T follicular helper cell (primary cell): Measurements from ENCODE around the gene MYZAP.

ENCODE experiments used
- DNase-seq: peaks from one replicate; pipeline ENCODE4 v3.0.0-alpha.2; 2020; ENCODE audit warnings: low read depth

MYZAP gene

DNA sequence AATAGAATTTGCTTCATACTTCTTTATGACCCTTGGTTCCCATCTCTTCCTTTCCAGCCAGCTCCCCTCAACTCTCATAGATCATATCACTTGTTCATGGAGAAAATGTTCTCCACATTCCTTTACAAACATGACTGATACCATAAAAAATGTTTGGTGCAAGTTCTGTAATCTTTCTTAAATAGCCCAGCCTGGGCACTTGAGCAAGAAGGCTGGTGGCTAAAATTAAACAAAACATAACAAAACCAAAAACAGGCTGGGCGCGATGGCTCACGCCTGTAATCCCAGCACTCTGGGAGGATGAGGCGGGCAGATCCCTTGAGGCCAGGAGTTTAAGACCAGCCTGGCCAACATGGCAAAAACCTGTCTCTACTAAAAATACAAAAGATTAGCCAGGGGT lies 105.9 kb downstream of the MYZAP start:
- no peak for DNase-seq

DNA sequence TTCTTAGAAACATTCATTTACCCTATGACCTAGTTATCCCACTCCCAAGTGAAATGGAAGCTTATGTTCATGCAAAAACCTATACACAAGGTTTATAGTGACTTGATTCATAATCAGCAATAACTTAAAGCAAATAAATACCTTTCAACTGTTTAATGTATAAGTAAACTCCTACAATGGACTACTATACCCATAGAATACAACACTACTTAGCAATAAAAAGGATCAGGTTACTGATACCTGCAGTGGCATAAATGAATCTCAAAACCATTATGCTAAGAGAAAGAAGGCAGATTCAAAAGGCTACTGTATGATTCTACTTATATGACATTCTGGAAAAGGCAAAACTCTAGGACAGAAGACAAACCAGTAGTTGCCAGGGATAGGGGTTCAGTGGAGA lies 106.5 kb downstream of the MYZAP start:
- DNase-seq: no peak

DNA sequence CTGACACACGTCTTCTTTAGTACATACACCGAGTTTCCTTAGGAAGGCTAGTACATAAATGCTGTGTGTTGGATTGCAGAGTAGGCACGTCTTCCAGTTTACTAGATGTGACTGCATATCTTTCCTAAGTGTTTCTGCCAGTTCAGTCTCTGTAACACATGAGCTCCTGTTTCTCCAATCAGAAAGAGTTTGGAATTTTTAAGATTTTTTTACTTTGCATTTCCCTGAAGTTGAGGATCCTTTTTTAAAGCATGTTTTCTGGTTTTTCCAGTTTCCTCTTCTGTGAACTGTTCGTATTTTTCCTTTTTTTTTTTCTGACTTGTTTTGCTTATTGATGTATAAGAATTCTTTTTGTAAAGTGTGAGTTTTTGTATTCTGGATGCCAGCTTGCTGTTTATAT lies 107.3 kb downstream of the MYZAP start:
- no peak for DNase-seq

DNA sequence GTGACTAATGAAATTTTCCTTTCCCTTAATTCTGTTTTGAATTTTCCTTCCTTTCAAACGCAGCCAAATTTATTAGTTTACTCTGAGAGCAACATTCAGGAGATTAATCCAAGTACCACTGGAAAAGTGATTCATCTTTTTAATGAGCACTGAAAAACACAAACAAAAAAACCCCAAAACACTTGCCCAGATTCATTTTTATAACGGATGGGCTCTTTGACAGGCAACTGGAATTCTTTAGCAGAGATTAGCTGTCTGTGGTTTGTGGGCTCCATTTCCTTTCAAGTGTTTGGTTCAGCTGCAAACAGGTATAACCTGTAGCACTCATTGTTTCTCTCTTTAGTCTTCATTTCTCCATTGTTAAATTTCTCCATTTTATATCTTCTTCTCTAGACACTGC lies 111.7 kb downstream of the MYZAP start:
- DNase-seq: peak; percentile 10

DNA sequence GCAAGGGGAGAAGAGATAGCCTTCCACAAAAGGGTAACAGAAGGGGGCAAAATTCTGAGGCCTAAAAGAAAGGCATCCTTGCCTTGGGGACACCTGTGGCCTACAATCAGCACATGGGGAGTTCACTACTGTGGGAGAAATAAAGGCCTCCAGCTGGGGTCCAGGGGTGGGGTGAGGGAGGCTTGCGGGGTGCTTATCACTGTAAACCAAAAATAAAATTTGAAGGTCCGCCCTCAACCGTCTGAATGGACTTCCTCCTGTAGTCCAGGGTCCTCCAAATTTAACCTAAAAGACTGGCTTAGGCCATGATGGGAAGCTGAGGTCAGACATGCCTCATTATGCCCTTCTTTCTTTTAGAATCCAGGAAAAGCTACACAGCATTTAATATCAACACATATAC lies 112.7 kb downstream of the MYZAP start:
- DNase-seq: no peak

DNA sequence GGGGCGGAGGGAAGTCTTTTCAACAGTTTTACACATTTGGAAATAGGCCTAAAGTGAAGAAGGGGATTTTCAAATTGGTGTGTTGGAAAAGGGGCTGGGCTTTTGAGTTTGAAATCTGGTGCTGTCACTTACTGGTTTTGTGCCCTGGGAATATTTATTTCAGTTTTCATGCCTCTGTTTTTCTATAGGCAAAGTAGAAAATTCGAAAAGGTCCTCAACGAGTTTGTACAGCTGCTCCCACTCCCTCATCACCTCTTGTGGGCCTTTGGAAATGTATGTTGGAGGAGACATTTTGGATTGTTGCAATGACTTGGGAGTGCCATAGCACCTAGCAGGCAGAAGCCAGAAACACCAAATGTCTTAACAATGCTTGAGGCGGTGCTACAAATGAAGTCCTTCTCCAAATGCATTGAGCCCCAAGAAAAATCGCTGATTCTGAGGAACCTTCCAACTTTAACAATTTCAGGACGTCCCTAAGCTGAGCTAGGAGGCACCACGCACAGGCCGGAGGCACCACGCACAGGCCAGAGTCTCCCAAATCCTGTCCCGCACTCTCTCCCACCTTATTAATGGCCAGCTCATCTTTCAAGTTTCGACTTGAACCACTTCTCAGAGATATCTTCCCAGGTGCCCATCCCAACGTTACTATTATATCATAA lies 114.2 kb downstream of the MYZAP start:
- DNase-seq: no peak

DNA sequence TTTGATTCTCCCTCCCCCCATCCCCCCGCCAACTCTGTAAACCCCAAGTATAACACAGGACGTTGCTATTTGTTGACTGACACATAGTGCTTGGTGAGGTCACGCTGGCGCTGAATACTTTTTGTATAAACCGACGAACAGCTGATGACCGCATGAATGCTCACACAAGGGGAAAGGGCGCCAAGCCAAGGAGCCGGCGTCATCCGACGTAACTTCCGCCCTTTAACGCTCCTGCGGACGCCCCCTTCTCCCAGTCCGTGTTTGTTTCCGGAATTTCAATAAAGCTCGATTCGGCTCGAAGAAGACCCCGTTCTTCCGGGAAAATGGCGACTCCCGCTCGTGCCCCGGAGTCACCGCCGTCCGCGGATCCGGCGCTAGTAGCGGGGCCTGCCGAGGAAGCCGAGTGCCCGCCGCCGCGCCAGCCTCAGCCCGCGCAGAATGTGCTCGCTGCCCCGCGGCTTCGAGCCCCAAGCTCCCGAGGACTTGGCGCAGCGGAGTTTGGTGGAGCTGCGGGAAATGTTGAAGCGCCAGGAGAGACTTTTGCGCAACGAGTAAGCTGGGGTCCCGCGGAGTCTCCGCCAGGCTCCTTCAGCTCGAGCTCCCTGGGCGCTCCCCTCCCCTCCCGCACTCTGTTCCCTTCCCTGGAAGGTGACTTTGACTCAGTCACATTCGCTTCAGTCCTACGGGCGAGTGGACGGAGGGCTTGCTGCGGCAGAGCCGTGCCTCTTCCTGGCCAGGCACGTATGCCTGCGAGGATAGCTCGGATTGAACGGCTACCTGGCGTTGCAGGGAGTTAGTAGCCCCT lies 114.9 kb downstream of the MYZAP start, which contains the start of gene POLR2M:
Gene POLR2M (plus strand): TSS at position 310 of the 805 bp plus-strand sequence. CDS start 129 bp downstream, at position 439.
- peak; percentile 86 for DNase-seq

DNA sequence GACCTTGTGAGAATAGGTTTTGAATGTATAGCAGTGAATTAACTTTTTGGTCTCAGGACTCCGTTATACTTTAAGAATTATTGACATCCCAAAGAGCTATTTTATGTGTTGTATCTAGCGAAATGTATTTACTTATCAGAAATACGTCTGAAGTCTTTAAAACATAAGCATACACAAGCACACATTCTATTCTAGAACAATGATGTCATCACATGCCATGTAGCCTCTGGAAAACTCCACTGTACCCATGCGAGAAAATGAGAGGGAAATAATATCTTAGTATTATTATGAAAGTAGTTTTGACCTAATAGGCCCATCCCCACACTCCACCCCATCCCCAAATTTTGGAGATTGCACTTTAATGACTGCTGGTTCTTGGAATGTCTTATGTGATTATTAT lies 116.3 kb downstream of the MYZAP start:
- no peak for DNase-seq

DNA sequence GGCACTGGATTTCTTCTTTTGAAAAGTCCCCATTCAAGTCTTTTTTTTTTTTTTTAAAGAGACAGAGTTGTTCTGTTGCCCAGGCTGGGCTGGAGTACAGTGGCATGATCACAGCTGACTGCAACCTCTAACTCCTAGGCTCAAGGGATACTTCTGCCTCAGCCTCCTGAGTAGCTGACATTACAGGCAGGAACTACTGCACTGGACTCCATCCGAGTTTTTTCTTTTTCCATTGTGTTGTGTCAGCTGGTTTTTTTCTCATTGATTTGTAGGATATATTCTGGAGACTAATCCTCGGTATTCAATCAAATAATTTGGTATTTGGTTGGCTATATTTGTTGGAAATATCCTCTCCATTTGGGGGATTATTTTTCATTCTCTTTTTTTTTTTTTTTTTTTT lies 126.6 kb downstream of the MYZAP start:
- no peak for DNase-seq

DNA sequence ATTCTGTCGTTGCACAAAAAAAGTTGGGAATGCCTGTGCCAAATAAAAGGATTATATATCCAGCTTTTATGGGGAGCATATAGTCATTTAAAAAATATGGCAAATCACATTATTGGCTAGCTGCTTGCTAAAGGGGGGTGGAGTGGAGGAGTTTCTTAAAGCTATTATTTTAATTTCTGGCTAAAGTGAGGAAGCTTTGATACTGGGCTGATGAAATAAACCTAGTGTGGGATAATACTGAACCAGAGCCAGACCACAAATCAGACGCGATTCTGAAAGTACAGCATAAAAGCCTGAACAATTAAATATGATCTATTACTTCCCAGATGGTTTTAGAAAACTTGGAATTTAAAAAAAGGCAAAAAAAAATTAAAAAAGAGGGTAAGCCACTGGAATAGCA lies 129.2 kb downstream of the MYZAP start:
- no peak for DNase-seq

DNA sequence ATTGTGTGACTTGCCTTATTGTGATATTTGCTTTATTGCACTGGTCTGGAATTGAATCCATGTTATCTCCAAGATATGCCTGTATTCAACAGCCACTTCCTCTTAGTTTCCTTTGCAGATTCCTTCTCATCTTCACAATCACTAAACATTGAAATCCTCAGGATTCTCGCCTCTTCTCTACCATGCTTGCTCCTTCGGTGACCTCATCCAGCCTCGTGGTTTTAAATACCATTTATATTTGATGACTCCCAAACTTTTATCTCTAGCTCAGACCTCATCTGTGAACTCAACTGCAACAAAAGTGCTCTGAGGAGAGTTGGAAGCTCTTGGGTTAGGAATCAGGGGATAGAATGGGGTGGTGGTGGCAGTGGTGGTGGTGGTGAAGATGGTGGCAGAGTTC lies 134.7 kb downstream of the MYZAP start:
- DNase-seq: no peak

DNA sequence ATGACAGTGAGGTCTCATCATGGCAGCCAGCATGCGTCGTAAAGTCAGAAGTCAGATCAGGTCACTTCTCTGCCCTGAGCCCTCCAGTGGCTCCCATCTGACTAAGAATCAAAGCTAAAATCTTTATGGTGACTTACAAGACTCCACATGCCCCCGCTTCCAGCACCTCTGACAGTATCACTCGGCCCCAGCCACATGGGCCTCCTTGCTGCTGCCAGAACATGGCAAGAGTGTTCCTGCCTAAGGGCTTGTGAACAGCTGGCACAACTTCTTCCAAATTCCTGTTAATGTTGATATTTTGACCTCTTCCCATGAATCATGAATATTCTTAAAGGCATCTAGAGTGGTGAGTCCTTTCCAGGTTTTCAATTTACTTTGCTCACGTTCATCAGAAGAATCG lies 135.3 kb downstream of the MYZAP start:
- DNase-seq: no peak

DNA sequence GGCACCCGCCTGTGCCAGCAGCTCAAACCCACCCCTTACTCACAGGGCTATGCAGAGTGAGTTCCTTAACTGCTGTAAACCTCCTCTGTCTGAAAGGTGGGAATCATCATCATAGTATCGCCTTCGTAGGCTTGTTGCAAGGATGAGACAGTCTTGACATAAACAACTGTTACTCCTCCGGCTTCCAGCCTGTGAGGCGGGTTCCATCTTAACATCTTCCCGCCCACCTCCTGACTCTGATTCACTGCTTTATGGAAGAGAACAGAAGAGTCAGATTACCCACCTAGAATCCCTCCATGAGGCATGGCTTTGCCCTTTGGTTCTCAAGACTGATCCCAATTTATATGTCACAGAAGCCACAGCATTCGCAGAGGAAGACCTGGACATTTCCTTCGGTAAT lies 136.7 kb downstream of the MYZAP start:
- no peak for DNase-seq

DNA sequence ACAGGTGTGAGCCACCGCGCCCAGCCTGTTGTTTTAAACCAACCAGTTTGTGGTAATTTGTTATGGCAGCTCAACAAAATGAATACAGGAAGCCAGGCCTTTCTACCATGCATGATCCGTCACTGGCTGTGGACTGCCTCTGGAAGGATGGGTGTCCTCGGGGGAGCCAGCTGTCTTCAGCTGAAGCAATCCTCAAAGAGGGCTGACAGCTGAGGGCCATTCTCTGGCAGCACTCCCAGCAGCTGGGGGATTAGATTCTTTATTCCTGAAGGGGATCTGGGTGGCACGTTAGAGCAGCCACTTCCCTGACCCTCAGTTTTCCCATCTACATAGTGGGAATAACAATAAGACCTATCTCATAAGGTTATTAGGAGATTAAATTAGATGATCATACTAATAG lies 139.2 kb downstream of the MYZAP start:
- DNase-seq: no peak

DNA sequence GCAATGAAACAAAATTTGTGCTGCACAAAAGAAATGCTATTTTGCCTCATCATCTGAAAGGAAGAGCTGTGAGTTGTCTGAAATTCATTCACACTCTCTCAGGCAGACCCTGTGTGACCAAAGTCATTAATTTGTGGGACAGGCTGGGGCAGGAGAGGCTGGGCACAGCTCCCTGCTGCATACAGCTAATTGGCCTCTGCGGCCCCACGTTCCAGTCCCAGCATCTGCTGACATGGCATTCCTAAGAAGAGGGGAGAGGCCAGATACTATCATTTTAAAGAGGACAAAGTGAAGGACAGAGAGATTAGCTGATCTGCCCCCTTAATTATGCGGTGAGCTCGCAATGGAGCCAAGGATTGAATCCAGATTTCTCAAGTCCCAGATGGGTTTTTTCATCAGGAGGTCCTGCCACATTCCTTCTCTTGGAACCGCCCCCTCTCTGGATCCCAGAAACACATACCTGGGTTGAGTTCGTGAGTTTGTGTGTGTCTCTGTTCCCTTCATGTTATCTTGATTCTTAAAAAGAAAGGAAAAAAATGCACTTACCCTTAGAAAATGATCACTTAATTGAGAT lies 139.9 kb downstream of the MYZAP start:
- no peak for DNase-seq

DNA sequence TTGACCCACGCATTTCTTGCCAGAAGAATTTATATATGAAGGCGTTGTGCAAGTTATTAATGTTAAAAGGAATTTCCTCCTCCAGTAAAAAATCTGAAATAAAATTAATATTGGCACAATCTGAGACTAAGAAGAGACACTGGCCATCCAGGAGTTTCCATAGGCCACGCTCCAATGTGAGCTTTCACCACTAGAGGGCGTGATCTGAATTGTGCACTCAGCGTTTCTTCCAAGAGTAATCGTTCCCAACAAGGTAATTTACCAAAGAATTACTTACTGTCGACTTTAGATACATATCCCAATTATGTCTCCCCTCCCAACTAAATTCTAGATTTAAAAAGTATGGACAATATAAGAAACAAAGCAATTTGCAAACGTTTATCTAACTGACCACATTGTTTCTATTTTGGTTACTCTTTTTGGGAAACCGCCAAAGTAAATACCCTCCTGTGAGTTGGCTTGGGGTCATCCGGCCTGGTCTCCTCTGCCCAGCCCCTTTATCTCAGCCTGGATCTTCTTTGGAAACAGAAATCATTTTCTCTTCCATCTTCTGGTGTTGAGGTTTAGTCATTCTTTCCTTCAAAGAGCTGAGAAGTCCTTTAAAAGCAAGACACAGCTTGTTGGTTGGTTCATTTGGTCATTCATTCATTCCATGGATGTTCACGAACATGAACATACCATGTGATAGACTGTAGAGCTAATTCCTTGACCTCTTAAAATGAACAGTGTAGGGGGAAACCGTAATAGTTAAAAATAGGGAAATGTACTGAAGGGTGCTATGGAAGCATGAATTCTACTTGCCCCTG lies 141.0 kb downstream of the MYZAP start:
- DNase-seq: peak; percentile 4

DNA sequence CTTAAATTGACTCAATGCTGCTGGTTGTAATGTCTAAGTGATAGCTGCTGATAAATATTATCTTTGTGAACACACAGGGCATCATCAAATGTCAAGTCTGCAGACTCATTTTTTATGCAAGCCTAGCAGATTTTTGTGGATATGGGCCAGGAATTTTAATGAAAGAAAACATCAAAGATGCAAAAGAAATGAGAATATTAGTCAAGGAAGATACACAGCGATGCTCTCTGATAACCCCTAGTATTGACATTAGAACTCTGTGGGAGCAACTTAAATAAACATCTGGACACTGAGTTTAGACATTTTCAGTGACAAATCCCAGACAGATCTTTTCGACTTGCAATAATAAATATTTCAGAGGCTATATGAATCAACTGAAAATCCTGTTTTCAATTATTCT lies 143.2 kb downstream of the MYZAP start:
- no peak for DNase-seq
